Bronchial epithelial cell (primary cell): ENCODE measurements around the gene WNT9A. TPM values are rescaled to one million over a fixed set of nuclear protein-coding genes. Genes with fewer than 3 reads are reported as not detected.

Experiments used
- DNase-seq: peaks from one replicate; pipeline ENCODE4 v3.0.0-alpha.2; 2010; ENCODE audit warnings: low read depth
- FAIRE-seq: peaks from 2 replicates; lab custom pipeline; 2011; peaks lifted over from hg19 to GRCh38; lab: Jason Lieb, UNC
- H3K27me3 ChIP-seq: 2 replicates; pipeline ENCODE4 v1.5.1; 2011; ENCODE audit warnings: low read length; ENCODE audit not compliant: control insufficient read depth, insufficient read depth
- H3K36me3 ChIP-seq: 2 replicates; pipeline ENCODE4 v1.5.1; 2011; ENCODE audit warnings: low read length; ENCODE audit not compliant: control insufficient read depth, insufficient read depth
- H3K4me3 ChIP-seq: 2 replicates; pipeline ENCODE4 v1.5.1; 2011; ENCODE audit warnings: mild to moderate bottlenecking, low read depth, low read length, control low read depth
- CTCF ChIP-seq: IDR thresholded peaks from 2 replicates; pipeline ENCODE4 v1.5.1; 2011; ENCODE audit warnings: mild to moderate bottlenecking, moderate library complexity, low read length, control low read depth, inconsistent platforms; ENCODE audit not compliant: insufficient read depth, severe bottlenecking
- total RNA-seq: library from RNA; depleted of rRNA; stranded (reverse); fragments of >200 nt; gene quantifications from 2 replicates; pipeline ENCODE4 v1.2.1, GENCODE V29; 2014

The WNT9A gene
- total RNA-seq, 1 donor from 2014 or later: 4.2 TPM

- no peaks in the 10 kb centered on the region for H3K27me3 ChIP-seq
- no peak overlapping the region for H3K4me3 ChIP-seq
- FAIRE-seq (no peak), DNase-seq (no peak)
- no peak for TF ChIP-seq CTCF
- no peaks in the 10 kb centered on the region for H3K36me3 ChIP-seq
Observed at GRCh38 chr1:227902641-227902990, 45.1 kb downstream of the WNT9A start.

- TF ChIP-seq CTCF: no peak
- Histone ChIP-seq H3K4me3 (no peak overlapping the region), H3K27me3 (no peaks in the 10 kb centered on the region), H3K36me3 (no peaks in the 10 kb centered on the region)
- FAIRE-seq (no peak), DNase-seq (no peak)
Observed at GRCh38 chr1:227901906-227902640, 45.7 kb downstream of the WNT9A start.

- DNase-seq: no peak
- TF ChIP-seq CTCF: no peak
- H3K4me3 ChIP-seq: no peak overlapping the region
- no peaks in the 10 kb centered on the region for H3K36me3 ChIP-seq
- no peaks in the 10 kb centered on the region for H3K27me3 ChIP-seq
- FAIRE-seq: no peak
Observed at GRCh38 chr1:227901239-227901905, 46.4 kb downstream of the WNT9A start.

- Histone ChIP-seq H3K27me3 (no peaks in the 10 kb centered on the region), H3K36me3 (no peaks in the 10 kb centered on the region), H3K4me3 (no peak overlapping the region)
- TF ChIP-seq CTCF: no peak
- peak; percentile 75 for FAIRE-seq
- DNase-seq: no peak
Observed at GRCh38 chr1:227900571-227901051, 47.1 kb downstream of the WNT9A start.

- DNase-seq: no peak
- no peak for TF ChIP-seq CTCF
- H3K36me3 ChIP-seq: no peaks in the 10 kb centered on the region
- FAIRE-seq: no peak
- H3K4me3 ChIP-seq: no peak overlapping the region
- no peaks in the 10 kb centered on the region for H3K27me3 ChIP-seq
Observed at GRCh38 chr1:227899820-227900449, 47.8 kb downstream of the WNT9A start.
